ENCODE data around the gene ATG9A.

DNA sequence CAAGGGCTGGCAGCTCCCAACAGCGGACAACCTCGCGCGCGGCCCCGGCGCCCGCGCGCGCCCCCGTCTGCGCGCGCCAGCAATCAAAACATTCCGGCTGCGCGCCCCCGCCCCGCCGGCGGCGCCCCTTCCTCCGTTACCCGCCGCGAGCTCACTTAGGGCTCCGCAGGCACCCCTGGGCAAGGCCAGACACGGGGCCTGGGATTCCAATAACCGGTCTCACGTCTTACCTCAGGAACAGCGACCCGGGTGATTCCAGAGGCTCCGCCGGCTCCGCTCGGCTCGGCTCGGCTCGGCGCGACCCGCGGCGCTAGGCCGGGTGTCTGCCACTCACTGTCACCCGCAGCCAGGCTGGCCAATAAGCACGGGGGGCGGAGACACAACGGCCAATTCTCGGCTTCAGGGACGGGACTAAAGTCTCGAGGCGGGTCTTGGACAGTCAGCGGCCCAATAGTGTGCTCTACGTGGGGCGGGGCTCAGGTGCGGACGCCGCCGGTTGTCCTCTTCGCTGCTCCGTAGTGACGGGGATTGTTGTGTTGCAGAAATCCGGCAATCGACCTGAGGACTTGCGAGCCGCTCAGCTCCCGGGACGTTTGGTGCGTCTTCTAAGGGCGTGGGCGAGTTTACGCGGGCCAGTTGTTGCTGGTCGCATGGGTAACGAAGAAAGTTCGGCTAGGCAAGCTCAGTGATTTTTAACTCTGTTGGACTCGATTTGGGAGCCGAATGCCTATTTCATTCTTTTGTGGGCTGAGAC is at the start of gene ATG9A, which contains the start of gene ANKZF1:
- TF ChIP-seq POLR2A (IDR thresholded peaks at IDR 0.05) = peak; percentile 60 to 91 (median 89)
- TF ChIP-seq, protein P1, sequence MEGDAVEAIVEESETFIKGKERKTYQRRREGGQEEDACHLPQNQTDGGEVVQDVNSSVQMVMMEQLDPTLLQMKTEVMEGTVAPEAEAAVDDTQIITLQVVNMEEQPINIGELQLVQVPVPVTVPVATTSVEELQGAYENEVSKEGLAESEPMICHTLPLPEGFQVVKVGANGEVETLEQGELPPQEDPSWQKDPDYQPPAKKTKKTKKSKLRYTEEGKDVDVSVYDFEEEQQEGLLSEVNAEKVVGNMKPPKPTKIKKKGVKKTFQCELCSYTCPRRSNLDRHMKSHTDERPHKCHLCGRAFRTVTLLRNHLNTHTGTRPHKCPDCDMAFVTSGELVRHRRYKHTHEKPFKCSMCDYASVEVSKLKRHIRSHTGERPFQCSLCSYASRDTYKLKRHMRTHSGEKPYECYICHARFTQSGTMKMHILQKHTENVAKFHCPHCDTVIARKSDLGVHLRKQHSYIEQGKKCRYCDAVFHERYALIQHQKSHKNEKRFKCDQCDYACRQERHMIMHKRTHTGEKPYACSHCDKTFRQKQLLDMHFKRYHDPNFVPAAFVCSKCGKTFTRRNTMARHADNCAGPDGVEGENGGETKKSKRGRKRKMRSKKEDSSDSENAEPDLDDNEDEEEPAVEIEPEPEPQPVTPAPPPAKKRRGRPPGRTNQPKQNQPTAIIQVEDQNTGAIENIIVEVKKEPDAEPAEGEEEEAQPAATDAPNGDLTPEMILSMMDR (IDR thresholded peaks at IDR 0.05) = peak in 1 of 7 experiments; percentile 2

Measured in body of pancreas (tissue), 4 donors.